Chondrocyte (in vitro differentiated cells): Measurements from ENCODE around the gene RGS1. TPM values are rescaled to one million over a fixed set of nuclear protein-coding genes. Genes with fewer than 3 reads are reported as not detected.
A peak's percentile ranks its signal among the peaks of the same experiment; 100 is the strongest.

Source experiments
- DNase-seq: peaks from one replicate; pipeline ENCODE4 v3.0.0; 2021; ENCODE audit warnings: mixed read lengths, low spot score
- H3K27ac Mint-ChIP-seq: one replicate; pipeline ENCODE4 v1.8.0; 2021; ENCODE audit warnings: mild to moderate bottlenecking, moderate library complexity, mixed read lengths; ENCODE audit not compliant: unreplicated experiment
- H3K27me3 Mint-ChIP-seq: 2 replicates; pipeline ENCODE4 v1.8.0; 2021; ENCODE audit warnings: low read depth, mixed read lengths
- H3K36me3 Mint-ChIP-seq: 2 replicates; pipeline ENCODE4 v1.8.0; 2021; ENCODE audit warnings: low read depth, mixed read lengths
- H3K4me1 Mint-ChIP-seq: 2 replicates; pipeline ENCODE4 v1.8.0; 2021; ENCODE audit warnings: low read depth, mild to moderate bottlenecking, mixed read lengths
- H3K4me3 Mint-ChIP-seq: one replicate; pipeline ENCODE4 v1.8.0; 2021; ENCODE audit warnings: mild to moderate bottlenecking, moderate library complexity, mixed read lengths; ENCODE audit not compliant: unreplicated experiment
- H3K9me3 Mint-ChIP-seq: 2 replicates; pipeline ENCODE4 v1.8.0; 2021; ENCODE audit warnings: low read depth, mixed read lengths
- CTCF ChIP-seq: fragments of 200-600 bp; sonication (generic); IDR thresholded peaks from 2 replicates; pipeline ENCODE4 v1.5.0; 2021; ENCODE audit warnings: antibody characterized with exemption, mild to moderate bottlenecking, moderate library complexity
- total RNA-seq: library from RNA; stranded (reverse); gene quantifications from 3 replicates; pipeline ENCODE4 v1.2.1, GENCODE V29; 2021

The RGS1 gene
- total RNA-seq, 1 donor from 2014 or later, result not detected

GRCh38 chr1:192587386-192588266 is 12.1 kb downstream of the RGS1 start:
- H3K4me3 Mint-ChIP-seq, result no peak overlapping the region
- DNase-seq, result no peak
- H3K36me3 Mint-ChIP-seq, result no peaks in the 10 kb centered on the region
- H3K9me3 Mint-ChIP-seq, result no peaks in the 10 kb centered on the region
- peak overlapping the region; percentile 9 for H3K27ac Mint-ChIP-seq
- H3K4me1 Mint-ChIP-seq, result peaks cover 8% of the 10 kb centered on the region
- no peak for TF ChIP-seq CTCF
- H3K27me3 Mint-ChIP-seq, result peaks cover 4% of the 10 kb centered on the region

DNA sequence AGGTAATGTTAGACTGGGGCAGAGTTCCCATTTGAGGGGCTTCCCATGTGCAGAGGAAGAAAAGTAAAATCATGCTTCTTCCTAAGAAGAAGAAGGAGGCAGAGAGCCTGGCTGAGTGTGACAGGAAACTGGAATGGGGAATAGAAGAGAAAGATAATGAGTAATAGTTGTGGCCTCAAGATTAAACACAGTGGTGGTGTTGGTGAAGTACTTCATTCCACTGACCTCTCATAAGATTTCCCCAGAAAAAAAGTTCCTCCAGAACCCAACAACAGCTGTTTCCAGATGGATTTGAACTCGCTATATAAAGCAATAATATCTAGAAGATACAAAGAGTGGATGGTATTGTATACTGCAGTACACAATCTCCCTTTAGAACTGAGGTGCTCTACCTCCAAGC is 13.0 kb downstream of the RGS1 start:
- Mint-ChIP-seq H3K27me3 (peaks cover 4% of the 10 kb centered on the region), H3K4me3 (no peak overlapping the region), H3K36me3 (no peaks in the 10 kb centered on the region), H3K27ac (no peak overlapping the region), H3K9me3 (no peaks in the 10 kb centered on the region), H3K4me1 (peaks cover 8% of the 10 kb centered on the region)
- DNase-seq, result no peak
- TF ChIP-seq CTCF, result no peak

- TF ChIP-seq CTCF, result no peak
- Mint-ChIP-seq H3K4me3 (no peak overlapping the region), H3K36me3 (no peaks in the 10 kb centered on the region), H3K27me3 (peaks cover 4% of the 10 kb centered on the region), H3K9me3 (no peaks in the 10 kb centered on the region), H3K4me1 (peaks cover 4% of the 10 kb centered on the region), H3K27ac (no peak overlapping the region)
- DNase-seq, result no peak
Measured at GRCh38 chr1:192589813-192590212, 14.2 kb downstream of the RGS1 start.

- Mint-ChIP-seq H3K4me3 (no peak overlapping the region), H3K4me1 (peaks cover 6% of the 10 kb centered on the region), H3K36me3 (no peaks in the 10 kb centered on the region)
Measured at GRCh38 chr1:192592517-192592916, 16.9 kb downstream of the RGS1 start.

More at GRCh38 chr1:192592517-192592916, 16.9 kb downstream of the RGS1 start:
- H3K27ac Mint-ChIP-seq, result no peak overlapping the region
- DNase-seq, result no peak
- TF ChIP-seq CTCF, result no peak
- H3K9me3 Mint-ChIP-seq, result no peaks in the 10 kb centered on the region
- peaks cover 4% of the 10 kb centered on the region for H3K27me3 Mint-ChIP-seq
